ENCODE results near the gene ANXA11.
"Not testable (repeated sequence)": the region's sequence is repeated elsewhere in the genome, so short reads cannot be mapped to it uniquely, and the experiment has no call there.

GRCh38 chr10:80202530-80202929 is 2.8 kb downstream of the ANXA11 start:
- not testable (repeated sequence) for TF ChIP-seq MXI1 (conservative IDR thresholded peaks at IDR 0.05; ENCODE audit: poor library complexity, severe bottlenecking); REST (IDR thresholded peaks at IDR 0.05; ENCODE audit: borderline replicate concordance); SMC3 (conservative IDR thresholded peaks at IDR 0.05; ENCODE audit: poor library complexity); POLR2AphosphoS5 (IDR thresholded peaks at IDR 0.05); EP300 (conservative IDR thresholded peaks at IDR 0.05; ENCODE audit: poor library complexity, severe bottlenecking)
- TF ChIP-seq, protein P1, sequence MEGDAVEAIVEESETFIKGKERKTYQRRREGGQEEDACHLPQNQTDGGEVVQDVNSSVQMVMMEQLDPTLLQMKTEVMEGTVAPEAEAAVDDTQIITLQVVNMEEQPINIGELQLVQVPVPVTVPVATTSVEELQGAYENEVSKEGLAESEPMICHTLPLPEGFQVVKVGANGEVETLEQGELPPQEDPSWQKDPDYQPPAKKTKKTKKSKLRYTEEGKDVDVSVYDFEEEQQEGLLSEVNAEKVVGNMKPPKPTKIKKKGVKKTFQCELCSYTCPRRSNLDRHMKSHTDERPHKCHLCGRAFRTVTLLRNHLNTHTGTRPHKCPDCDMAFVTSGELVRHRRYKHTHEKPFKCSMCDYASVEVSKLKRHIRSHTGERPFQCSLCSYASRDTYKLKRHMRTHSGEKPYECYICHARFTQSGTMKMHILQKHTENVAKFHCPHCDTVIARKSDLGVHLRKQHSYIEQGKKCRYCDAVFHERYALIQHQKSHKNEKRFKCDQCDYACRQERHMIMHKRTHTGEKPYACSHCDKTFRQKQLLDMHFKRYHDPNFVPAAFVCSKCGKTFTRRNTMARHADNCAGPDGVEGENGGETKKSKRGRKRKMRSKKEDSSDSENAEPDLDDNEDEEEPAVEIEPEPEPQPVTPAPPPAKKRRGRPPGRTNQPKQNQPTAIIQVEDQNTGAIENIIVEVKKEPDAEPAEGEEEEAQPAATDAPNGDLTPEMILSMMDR (IDR thresholded peaks at IDR 0.05; ENCODE audit: poor library complexity, severe bottlenecking) = not testable (repeated sequence)
